Naive B cell (primary cell): ENCODE results near the gene ERC2. TPM values are rescaled to one million over a fixed set of nuclear protein-coding genes. Genes with fewer than 3 reads are reported as not detected.
"Not testable (repeated sequence)": the region's sequence is repeated elsewhere in the genome, so short reads cannot be mapped to it uniquely, and the experiment has no call there.

ENCODE experiments used
- ATAC-seq, 2 donors: fragments of 150-1000 bp; cut with Tn5 transposase; 2 replicates each; pipeline ENCODE4 v1.10.0; 2021; ENCODE audit warnings: low read depth in 2 of 2, mild to moderate bottlenecking in 2 of 2, moderate library complexity in 2 of 2
- DNase-seq: peaks from one replicate; pipeline ENCODE4 v3.0.0; 2022
- H3K27ac Mint-ChIP-seq, 6 donors: one replicate each; pipeline ENCODE4 v1.8.0; 2020 to 2022; ENCODE audit warnings: mild to moderate bottlenecking in 6 of 6, mixed read lengths in 6 of 6, moderate library complexity in 5 of 6, inconsistent platforms in 2 of 6
- H3K27me3 Mint-ChIP-seq, 3 donors: one replicate each; pipeline ENCODE4 v1.8.0; 2021 to 2022; ENCODE audit warnings: mixed read lengths in 3 of 3, mild to moderate bottlenecking in 1 of 3
- H3K36me3 Mint-ChIP-seq, 2 donors: one replicate each; pipeline ENCODE4 v1.8.0; 2020 to 2022; ENCODE audit warnings: mixed read lengths in 2 of 2, inconsistent platforms in 1 of 2, mild to moderate bottlenecking in 1 of 2
- H3K4me1 Mint-ChIP-seq, 3 donors: one replicate each; pipeline ENCODE4 v1.8.0; 2020 to 2022; ENCODE audit warnings: mixed read lengths in 3 of 3, inconsistent platforms in 1 of 3, mild to moderate bottlenecking in 1 of 3, moderate library complexity in 1 of 3
- H3K4me3 Mint-ChIP-seq, 8 donors: one replicate each; pipeline ENCODE4 v1.8.0; 2020 to 2022; ENCODE audit warnings: mild to moderate bottlenecking in 8 of 8, mixed read lengths in 8 of 8, moderate library complexity in 8 of 8, inconsistent platforms in 2 of 8
- H3K9me3 Mint-ChIP-seq, 7 donors: one replicate each; pipeline ENCODE4 v1.8.0; 2020 to 2022; ENCODE audit warnings: mixed read lengths in 7 of 7, mild to moderate bottlenecking in 5 of 7, inconsistent platforms in 2 of 7, moderate library complexity in 1 of 7
- polyA plus RNA-seq, 6 donors: library from polyadenylated mRNA; unstranded; fragments of 300-500 nt; fragmentation: Illumina TruSeq; gene quantifications; one replicate each; pipeline ENCODE4 v1.2.3, GENCODE V29; 2021; ENCODE audit warnings: low read depth in 6 of 6

The ERC2 gene
- polyA plus RNA-seq, 6 donors from 2014 or later: not detected

- H3K36me3 Mint-ChIP-seq: no peaks in the 10 kb centered on the region
- peaks cover 0 to 22% (median 4%) of the 10 kb centered on the region in 7 donors for H3K9me3 Mint-ChIP-seq
- H3K27ac Mint-ChIP-seq: no peak overlapping the region
- ATAC-seq (no peak), DNase-seq (no peak)
- no peaks in the 10 kb centered on the region for H3K27me3 Mint-ChIP-seq
- no peaks in the 10 kb centered on the region for H3K4me1 Mint-ChIP-seq
- no peak overlapping the region for H3K4me3 Mint-ChIP-seq
Measured at GRCh38 chr3:56089739-56090138, 378.5 kb downstream of the ERC2 start.

DNA sequence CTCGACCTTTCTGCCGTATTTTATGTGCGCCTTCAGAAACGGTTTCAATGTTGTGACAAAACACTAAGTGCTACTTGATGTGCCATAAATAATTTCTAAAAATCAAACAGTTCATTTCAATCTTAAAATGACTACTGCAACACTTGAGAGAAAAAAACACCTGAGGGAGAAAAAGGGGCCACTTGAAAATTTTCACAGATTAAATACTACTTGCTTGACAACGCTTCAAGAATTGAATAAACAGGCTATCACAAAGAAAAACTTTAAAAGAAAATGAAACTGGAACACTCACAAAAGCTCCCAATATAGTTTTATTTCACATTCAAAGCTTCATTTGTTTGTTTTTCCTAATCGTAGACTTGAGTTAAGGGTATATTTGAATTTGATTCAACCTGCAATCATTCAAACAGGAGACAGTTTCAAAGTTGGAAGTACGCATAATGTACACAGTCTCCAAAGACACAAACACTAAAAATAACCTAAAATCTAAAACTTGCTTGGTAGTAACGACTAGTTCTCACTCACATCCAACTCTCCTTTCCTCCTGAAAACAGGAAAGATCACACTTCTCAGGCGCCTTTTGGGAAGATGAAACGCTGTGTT is 380.7 kb downstream of the ERC2 start:
- peaks cover 0 to 22% (median 4%) of the 10 kb centered on the region in 7 donors for H3K9me3 Mint-ChIP-seq
- H3K27me3 Mint-ChIP-seq: no peaks in the 10 kb centered on the region
- no peak for DNase-seq
- H3K27ac Mint-ChIP-seq: no peak overlapping the region
- no peaks in the 10 kb centered on the region for H3K36me3 Mint-ChIP-seq
- no peaks in the 10 kb centered on the region for H3K4me1 Mint-ChIP-seq
- no peak for ATAC-seq
- H3K4me3 Mint-ChIP-seq: no peak overlapping the region

DNA sequence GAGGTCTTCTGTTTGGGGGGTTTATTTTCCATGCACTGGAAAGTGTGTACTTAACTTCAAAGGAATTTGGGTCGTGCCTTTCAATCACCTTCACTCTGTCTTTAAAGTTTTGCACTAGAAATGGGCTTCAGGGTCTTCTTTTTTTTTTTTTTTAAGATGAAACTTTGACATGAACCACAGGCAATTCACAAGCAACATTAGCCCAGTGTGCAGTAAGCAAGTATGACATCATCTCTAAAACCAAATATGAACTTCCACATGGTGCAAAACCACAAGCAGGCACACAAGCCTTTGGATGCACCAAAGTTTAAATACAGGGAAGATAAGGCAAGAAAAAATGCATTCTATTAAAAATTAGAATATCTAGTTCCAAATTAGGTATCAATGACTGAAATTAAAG is 381.9 kb downstream of the ERC2 start:
- H3K27ac Mint-ChIP-seq: no peak overlapping the region
- no peaks in the 10 kb centered on the region for H3K4me1 Mint-ChIP-seq
- no peak overlapping the region for H3K4me3 Mint-ChIP-seq
- no peak for ATAC-seq
- peaks cover 0 to 22% (median 4%) of the 10 kb centered on the region in 7 donors for H3K9me3 Mint-ChIP-seq
- H3K27me3 Mint-ChIP-seq: peaks cover 0 to 4% (median 0%) of the 10 kb centered on the region in 3 donors
- H3K36me3 Mint-ChIP-seq: no peaks in the 10 kb centered on the region
- no peak for DNase-seq

- Mint-ChIP-seq H3K36me3 (no peaks in the 10 kb centered on the region), H3K27ac (no peak overlapping the region), H3K27me3 (peaks cover 0 to 4% (median 0%) of the 10 kb centered on the region in 3 donors), H3K4me1 (no peaks in the 10 kb centered on the region), H3K4me3 (no peak overlapping the region), H3K9me3 (peaks cover 0 to 8% (median 3%) of the 10 kb centered on the region in 7 donors)
- no peak for DNase-seq
- ATAC-seq: no peak
Measured at GRCh38 chr3:56081246-56081645, 387.0 kb downstream of the ERC2 start.

- Mint-ChIP-seq H3K27ac (no peak overlapping the region), H3K4me3 (no peak overlapping the region), H3K36me3 (no peaks in the 10 kb centered on the region), H3K4me1 (no peaks in the 10 kb centered on the region), H3K27me3 (no peaks in the 10 kb centered on the region), H3K9me3 (peaks cover 0 to 2% (median 0%) of the 10 kb centered on the region in 7 donors)
- ATAC-seq (no peak), DNase-seq (no peak)
Measured at GRCh38 chr3:56076746-56077145, 391.5 kb downstream of the ERC2 start.

DNA sequence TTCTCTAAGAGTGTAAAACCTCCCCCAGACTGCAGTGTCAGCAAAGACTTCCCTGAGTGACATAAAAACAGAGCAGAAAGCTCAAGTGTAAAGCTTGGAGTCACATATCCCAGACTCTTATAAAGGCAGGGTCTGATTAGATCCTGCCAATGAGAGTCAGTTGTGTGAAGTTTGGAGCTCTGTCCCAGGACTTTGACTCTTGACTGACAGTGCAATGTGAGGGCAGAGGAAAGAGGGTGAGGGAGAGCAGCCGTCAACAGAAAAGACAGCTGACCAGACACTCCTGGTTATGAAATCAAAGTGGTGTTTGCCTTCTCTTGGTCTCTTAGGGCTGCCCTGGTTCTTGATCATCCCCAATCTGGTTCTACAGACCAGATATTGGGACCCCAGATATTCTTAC is 393.2 kb downstream of the ERC2 start:
- H3K36me3 Mint-ChIP-seq: no peaks in the 10 kb centered on the region
- no peak overlapping the region for H3K27ac Mint-ChIP-seq
- ATAC-seq: no peak

GRCh38 chr3:56069766-56070165 is 398.5 kb downstream of the ERC2 start:
- H3K9me3 Mint-ChIP-seq: peaks cover 3 to 21% (median 13%) of the 10 kb centered on the region in 7 donors
- no peak for DNase-seq
- H3K27ac Mint-ChIP-seq: no peak overlapping the region
- H3K36me3 Mint-ChIP-seq: no peaks in the 10 kb centered on the region
- ATAC-seq: no peak
- peaks cover 0 to 8% (median 4%) of the 10 kb centered on the region in 3 donors for H3K27me3 Mint-ChIP-seq
- no peaks in the 10 kb centered on the region for H3K4me1 Mint-ChIP-seq
- no peak overlapping the region for H3K4me3 Mint-ChIP-seq

More for the DNA sequence above, 393.2 kb downstream of the ERC2 start:
- Mint-ChIP-seq H3K4me3 (no peak overlapping the region), H3K27me3 (peaks cover 0 to 8% (median 0%) of the 10 kb centered on the region in 3 donors), H3K9me3 (peaks cover 0 to 2% (median 0%) of the 10 kb centered on the region in 7 donors), H3K4me1 (no peaks in the 10 kb centered on the region)
- no peak for DNase-seq

DNA sequence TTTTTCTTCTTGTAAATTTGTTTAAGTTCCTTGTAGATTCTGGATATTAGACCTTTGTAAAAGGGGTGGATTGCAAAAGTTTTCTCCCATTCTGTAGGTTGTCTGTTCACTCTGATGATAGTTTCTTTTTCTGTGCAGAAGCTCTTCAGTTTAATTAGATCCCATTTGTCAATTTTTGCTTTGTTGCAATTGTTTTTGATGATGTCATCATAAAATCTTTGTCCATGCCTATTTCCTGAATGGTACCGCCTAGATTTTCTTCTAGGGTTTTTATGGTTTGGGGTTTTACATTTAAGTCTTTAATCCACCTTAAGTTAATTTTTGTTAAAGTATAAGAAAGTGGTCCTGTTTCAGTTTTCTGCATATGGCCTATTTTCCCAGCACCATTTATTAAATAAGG is 401.9 kb downstream of the ERC2 start:
- H3K27ac Mint-ChIP-seq, H3K27me3 Mint-ChIP-seq, ATAC-seq, H3K4me1 Mint-ChIP-seq, H3K36me3 Mint-ChIP-seq, H3K4me3 Mint-ChIP-seq, DNase-seq: not testable (repeated sequence)
- peaks cover 3 to 21% (median 13%) of the 10 kb centered on the region in 7 donors for H3K9me3 Mint-ChIP-seq

GRCh38 chr3:56064684-56065083 is 403.6 kb downstream of the ERC2 start:
- no peak for DNase-seq
- ATAC-seq: no peak
- Mint-ChIP-seq H3K36me3 (no peaks in the 10 kb centered on the region), H3K9me3 (peaks cover 3 to 21% (median 13%) of the 10 kb centered on the region in 7 donors), H3K4me3 (no peak overlapping the region), H3K27ac (no peak overlapping the region), H3K27me3 (peaks cover 0 to 7% (median 4%) of the 10 kb centered on the region in 3 donors), H3K4me1 (no peaks in the 10 kb centered on the region)

GRCh38 chr3:56061279-56061626 is 407.0 kb downstream of the ERC2 start:
- ATAC-seq (no peak), DNase-seq (no peak)
- Mint-ChIP-seq H3K4me1 (no peaks in the 10 kb centered on the region), H3K27me3 (peaks cover 0 to 7% (median 0%) of the 10 kb centered on the region in 3 donors), H3K27ac (no peak overlapping the region), H3K4me3 (no peak overlapping the region), H3K36me3 (no peaks in the 10 kb centered on the region), H3K9me3 (peaks cover 0 to 9% (median 4%) of the 10 kb centered on the region in 7 donors)

GRCh38 chr3:56060521-56061278 is 407.6 kb downstream of the ERC2 start:
- Mint-ChIP-seq H3K27ac (no peak overlapping the region), H3K9me3 (peaks cover 0 to 4% (median 3%) of the 10 kb centered on the region in 7 donors), H3K4me1 (no peaks in the 10 kb centered on the region), H3K27me3 (peaks cover 0 to 7% (median 0%) of the 10 kb centered on the region in 3 donors), H3K36me3 (no peaks in the 10 kb centered on the region), H3K4me3 (no peak overlapping the region)
- DNase-seq (no peak), ATAC-seq (no peak)

- Mint-ChIP-seq H3K27ac (no peak overlapping the region), H3K27me3 (peaks cover 0 to 7% (median 0%) of the 10 kb centered on the region in 3 donors), H3K4me3 (no peak overlapping the region), H3K4me1 (no peaks in the 10 kb centered on the region), H3K9me3 (peaks cover 0 to 3% (median 0%) of the 10 kb centered on the region in 7 donors), H3K36me3 (no peaks in the 10 kb centered on the region)
- no peak for ATAC-seq
- DNase-seq: no peak
Measured at GRCh38 chr3:56059731-56060130, 408.5 kb downstream of the ERC2 start.

- DNase-seq (no peak), ATAC-seq (no peak)
- no peak overlapping the region for H3K27ac Mint-ChIP-seq
Measured at GRCh38 chr3:56055951-56056350, 412.3 kb downstream of the ERC2 start.

GRCh38 chr3:56055546-56055945 is 412.7 kb downstream of the ERC2 start:
- Mint-ChIP-seq H3K27ac (no peak overlapping the region), H3K4me3 (no peak overlapping the region), H3K9me3 (peaks cover 0 to 6% (median 0%) of the 10 kb centered on the region in 7 donors), H3K27me3 (peaks cover 0 to under 1% (median 0%) of the 10 kb centered on the region in 3 donors), H3K36me3 (no peaks in the 10 kb centered on the region), H3K4me1 (no peaks in the 10 kb centered on the region)
- ATAC-seq (no peak), DNase-seq (no peak)

More at GRCh38 chr3:56055951-56056350, 412.3 kb downstream of the ERC2 start:
- H3K9me3 Mint-ChIP-seq: peaks cover 0 to 6% (median 0%) of the 10 kb centered on the region in 7 donors
- no peaks in the 10 kb centered on the region for H3K36me3 Mint-ChIP-seq
- H3K27me3 Mint-ChIP-seq: peaks cover 0 to 5% (median 0%) of the 10 kb centered on the region in 3 donors
- no peak overlapping the region for H3K4me3 Mint-ChIP-seq
- H3K4me1 Mint-ChIP-seq: no peaks in the 10 kb centered on the region
